Progenitor cell of endocrine pancreas (in vitro differentiated cells): Measurements from ENCODE around the gene CYB5D1. TPM values are rescaled to one million over a fixed set of nuclear protein-coding genes. Genes with fewer than 3 reads are reported as not detected.

Source experiments
- DNase-seq: peaks from one replicate; pipeline ENCODE4 v3.0.0; 2021; ENCODE audit warnings: low spot score; ENCODE audit not compliant: unreplicated experiment
- H3K27ac Mint-ChIP-seq: 2 replicates; pipeline ENCODE4 v1.8.0; 2021; ENCODE audit warnings: mild to moderate bottlenecking, moderate library complexity, mixed read lengths
- H3K27me3 Mint-ChIP-seq: 2 replicates; pipeline ENCODE4 v1.8.0; 2021; ENCODE audit warnings: mixed read lengths
- H3K36me3 Mint-ChIP-seq: 2 replicates; pipeline ENCODE4 v1.8.0; 2022; ENCODE audit warnings: mixed read lengths; ENCODE audit not compliant: insufficient read depth
- H3K4me1 Mint-ChIP-seq: 2 replicates; pipeline ENCODE4 v1.8.0; 2021; ENCODE audit warnings: low read depth, mixed read lengths
- H3K4me3 Mint-ChIP-seq: 2 replicates; pipeline ENCODE4 v1.8.0; 2021; ENCODE audit warnings: low read depth, mild to moderate bottlenecking, moderate library complexity, mixed read lengths
- H3K9me3 Mint-ChIP-seq: 2 replicates; pipeline ENCODE4 v1.8.0; 2021; ENCODE audit warnings: low read depth, mixed read lengths
- CTCF ChIP-seq: fragments of 200-600 bp; sonication (generic); IDR thresholded peaks from one replicate; pipeline ENCODE4 v1.5.0; 2021; ENCODE audit warnings: antibody characterized with exemption, mild to moderate bottlenecking; ENCODE audit not compliant: unreplicated experiment
- total RNA-seq: library from RNA; stranded (reverse); gene quantifications from 2 replicates; pipeline ENCODE4 v1.2.1, GENCODE V29; 2021

Gene CYB5D1
- total RNA-seq, 1 donor from 2014 or later: 18.2 TPM

- DNase-seq: no peak
- Mint-ChIP-seq H3K36me3 (peaks cover 22% of the 10 kb centered on the region), H3K4me3 (no peak overlapping the region), H3K9me3 (no peaks in the 10 kb centered on the region), H3K27ac (no peak overlapping the region), H3K27me3 (no peaks in the 10 kb centered on the region), H3K4me1 (peaks cover 11% of the 10 kb centered on the region)
- TF ChIP-seq CTCF: no peak
Observed at GRCh38 chr17:7848131-7848579, 9.6 kb upstream of the CYB5D1 start.

GRCh38 chr17:7848739-7849129, 9.1 kb upstream of the CYB5D1 start:
- DNase-seq: no peak
- TF ChIP-seq CTCF: no peak
- Mint-ChIP-seq H3K4me3 (no peak overlapping the region), H3K27me3 (no peaks in the 10 kb centered on the region), H3K27ac (no peak overlapping the region), H3K4me1 (peaks cover 8% of the 10 kb centered on the region), H3K36me3 (peaks cover 24% of the 10 kb centered on the region), H3K9me3 (no peaks in the 10 kb centered on the region)

GRCh38 chr17:7849130-7849750, 8.6 kb upstream of the CYB5D1 start:
- H3K4me3 Mint-ChIP-seq: no peak overlapping the region
- no peak overlapping the region for H3K27ac Mint-ChIP-seq
- no peaks in the 10 kb centered on the region for H3K9me3 Mint-ChIP-seq
- TF ChIP-seq CTCF: no peak
- DNase-seq: no peak
- peaks cover 26% of the 10 kb centered on the region for H3K36me3 Mint-ChIP-seq
- no peaks in the 10 kb centered on the region for H3K27me3 Mint-ChIP-seq
- peaks cover 8% of the 10 kb centered on the region for H3K4me1 Mint-ChIP-seq

GRCh38 chr17:7849751-7850504, 7.9 kb upstream of the CYB5D1 start:
- TF ChIP-seq CTCF: no peak
- H3K4me3 Mint-ChIP-seq: no peak overlapping the region
- H3K36me3 Mint-ChIP-seq: peaks cover 26% of the 10 kb centered on the region
- no peaks in the 10 kb centered on the region for H3K27me3 Mint-ChIP-seq
- H3K27ac Mint-ChIP-seq: no peak overlapping the region
- H3K4me1 Mint-ChIP-seq: peaks cover 7% of the 10 kb centered on the region
- no peak for DNase-seq
- H3K9me3 Mint-ChIP-seq: no peaks in the 10 kb centered on the region

- DNase-seq: no peak
- H3K4me3 Mint-ChIP-seq: no peak overlapping the region
- no peaks in the 10 kb centered on the region for H3K9me3 Mint-ChIP-seq
- no peak for TF ChIP-seq CTCF
- H3K4me1 Mint-ChIP-seq: peaks cover 4% of the 10 kb centered on the region
- peaks cover 32% of the 10 kb centered on the region for H3K36me3 Mint-ChIP-seq
- no peaks in the 10 kb centered on the region for H3K27me3 Mint-ChIP-seq
- H3K27ac Mint-ChIP-seq: no peak overlapping the region
Observed at GRCh38 chr17:7850701-7851437, 6.9 kb upstream of the CYB5D1 start.
